Progenitor cell of endocrine pancreas (in vitro differentiated cells): ENCODE data around the gene SEC14L5. TPM values are rescaled to one million over a fixed set of nuclear protein-coding genes. Genes with fewer than 3 reads are reported as not detected.

Experiments
- DNase-seq: peaks from one replicate; pipeline ENCODE4 v3.0.0; 2021; ENCODE audit warnings: low spot score; ENCODE audit not compliant: unreplicated experiment
- H3K27ac Mint-ChIP-seq: 2 replicates; pipeline ENCODE4 v1.8.0; 2021; ENCODE audit warnings: mild to moderate bottlenecking, moderate library complexity, mixed read lengths
- H3K27me3 Mint-ChIP-seq: 2 replicates; pipeline ENCODE4 v1.8.0; 2021; ENCODE audit warnings: mixed read lengths
- H3K36me3 Mint-ChIP-seq: 2 replicates; pipeline ENCODE4 v1.8.0; 2022; ENCODE audit warnings: mixed read lengths; ENCODE audit not compliant: insufficient read depth
- H3K4me1 Mint-ChIP-seq: 2 replicates; pipeline ENCODE4 v1.8.0; 2021; ENCODE audit warnings: low read depth, mixed read lengths
- H3K4me3 Mint-ChIP-seq: 2 replicates; pipeline ENCODE4 v1.8.0; 2021; ENCODE audit warnings: low read depth, mild to moderate bottlenecking, moderate library complexity, mixed read lengths
- H3K9me3 Mint-ChIP-seq: 2 replicates; pipeline ENCODE4 v1.8.0; 2021; ENCODE audit warnings: low read depth, mixed read lengths
- CTCF ChIP-seq: fragments of 200-600 bp; sonication (generic); IDR thresholded peaks from one replicate; pipeline ENCODE4 v1.5.0; 2021; ENCODE audit warnings: antibody characterized with exemption, mild to moderate bottlenecking; ENCODE audit not compliant: unreplicated experiment
- total RNA-seq: library from RNA; stranded (reverse); gene quantifications from 2 replicates; pipeline ENCODE4 v1.2.1, GENCODE V29; 2021

Gene SEC14L5
- total RNA-seq, 1 donor from 2014 or later = 2.1 TPM

GRCh38 chr16:5027086-5027485, 69.0 kb downstream of the SEC14L5 start:
- H3K4me1 Mint-ChIP-seq = peaks cover 5% of the 10 kb centered on the region
- no peak for DNase-seq
- H3K36me3 Mint-ChIP-seq = peaks cover 4% of the 10 kb centered on the region
- no peak for TF ChIP-seq CTCF
- H3K4me3 Mint-ChIP-seq = no peak overlapping the region
- H3K27ac Mint-ChIP-seq = no peak overlapping the region
- no peaks in the 10 kb centered on the region for H3K9me3 Mint-ChIP-seq
- no peaks in the 10 kb centered on the region for H3K27me3 Mint-ChIP-seq

GRCh38 chr16:5027575-5028235, 69.6 kb downstream of the SEC14L5 start:
- Mint-ChIP-seq H3K36me3 (peaks cover 4% of the 10 kb centered on the region), H3K27me3 (no peaks in the 10 kb centered on the region), H3K4me3 (no peak overlapping the region), H3K4me1 (peaks cover 8% of the 10 kb centered on the region), H3K27ac (no peak overlapping the region), H3K9me3 (no peaks in the 10 kb centered on the region)
- DNase-seq = no peak
- TF ChIP-seq CTCF = no peak

DNA sequence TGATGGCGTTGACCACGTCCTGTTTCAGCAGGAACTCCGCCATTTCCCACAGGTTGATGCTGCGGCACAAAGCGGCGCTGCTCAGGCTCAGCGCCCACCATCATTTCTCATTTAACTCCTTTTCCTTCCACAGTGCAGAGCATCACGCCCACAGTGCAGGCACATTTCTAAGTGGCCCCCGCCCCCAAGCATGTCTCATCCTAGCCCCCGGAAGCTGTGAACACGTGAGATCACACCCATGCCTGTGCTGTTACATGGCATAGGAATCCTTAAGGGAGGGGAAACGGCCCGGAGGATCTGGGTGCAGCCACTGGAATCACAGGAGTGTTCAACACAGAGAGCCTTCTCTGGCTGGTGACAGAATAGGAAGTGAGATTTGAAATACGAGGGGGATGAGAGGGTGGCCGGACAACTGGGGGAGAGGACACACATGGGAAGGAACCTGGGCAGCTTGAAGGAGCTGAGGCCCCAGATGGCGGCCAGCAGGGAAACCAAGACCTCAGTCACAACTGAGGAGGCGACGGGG, 70.9 kb downstream of the SEC14L5 start:
- TF ChIP-seq CTCF = no peak
- peaks cover 10% of the 10 kb centered on the region for H3K4me1 Mint-ChIP-seq
- peaks cover 4% of the 10 kb centered on the region for H3K36me3 Mint-ChIP-seq
- H3K9me3 Mint-ChIP-seq = no peaks in the 10 kb centered on the region
- H3K27ac Mint-ChIP-seq = no peak overlapping the region
- no peak for DNase-seq
- H3K27me3 Mint-ChIP-seq = no peaks in the 10 kb centered on the region
- no peak overlapping the region for H3K4me3 Mint-ChIP-seq

DNA sequence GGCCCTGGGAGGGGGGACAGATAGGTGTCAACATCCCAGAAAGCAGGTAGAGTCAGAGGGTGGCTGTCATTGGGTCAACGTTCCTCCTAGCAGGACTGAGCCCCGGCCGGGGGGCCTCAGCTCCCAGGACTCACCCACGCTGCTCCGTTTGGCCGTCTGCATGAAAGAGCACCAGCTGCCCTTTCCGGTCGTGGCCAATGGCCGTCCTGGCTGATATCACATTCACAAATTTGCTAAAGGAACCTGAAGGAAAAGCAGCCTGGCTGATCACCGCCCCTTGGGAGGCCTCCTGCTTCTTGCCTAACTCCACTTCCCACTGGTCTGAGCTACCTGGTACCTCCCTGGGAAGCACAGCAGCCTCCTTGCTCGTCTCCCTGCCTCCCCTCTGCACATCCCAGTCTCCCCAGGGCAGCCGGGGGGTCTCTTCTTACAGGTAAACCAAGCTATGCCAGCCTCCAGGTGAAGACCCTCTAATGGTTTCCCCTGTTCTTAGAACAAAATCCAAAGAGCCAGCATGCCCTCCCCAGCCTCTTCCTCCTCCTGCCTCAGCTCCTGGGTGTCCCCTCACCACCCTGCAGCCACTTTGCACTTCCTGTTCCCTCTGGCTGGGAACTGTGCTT, 72.2 kb downstream of the SEC14L5 start:
- Mint-ChIP-seq H3K27ac (no peak overlapping the region), H3K36me3 (peaks cover 4% of the 10 kb centered on the region), H3K27me3 (no peaks in the 10 kb centered on the region), H3K9me3 (no peaks in the 10 kb centered on the region), H3K4me3 (no peak overlapping the region), H3K4me1 (peaks cover 22% of the 10 kb centered on the region)
- no peak for DNase-seq
- TF ChIP-seq CTCF = no peak

- peaks cover 4% of the 10 kb centered on the region for H3K36me3 Mint-ChIP-seq
- no peak overlapping the region for H3K27ac Mint-ChIP-seq
- no peak for TF ChIP-seq CTCF
- H3K4me3 Mint-ChIP-seq = peak overlapping the region; percentile 60
- H3K4me1 Mint-ChIP-seq = peaks cover 34% of the 10 kb centered on the region
- no peaks in the 10 kb centered on the region for H3K27me3 Mint-ChIP-seq
- DNase-seq = no peak
- H3K9me3 Mint-ChIP-seq = no peaks in the 10 kb centered on the region
These were observed 73.5 kb downstream of the SEC14L5 start for GRCh38 chr16:5031601-5032000.
